Astrocyte (in vitro differentiated cells and primary cell): Measurements from ENCODE around the gene RSPH6A.

ENCODE experiments used
- CTCF ChIP-seq: IDR thresholded peaks from 2 replicates; pipeline ENCODE4 v1.5.1; 2011; ENCODE audit warnings: low read depth, mild to moderate bottlenecking, inconsistent platforms, low read length, moderate library complexity; ENCODE audit not compliant: insufficient read depth
- EZH2 ChIP-seq: IDR thresholded peaks from 2 replicates; pipeline ENCODE4 v1.6.1; 2012; ENCODE audit warnings: mild to moderate bottlenecking, low read length, inconsistent platforms; ENCODE audit not compliant: insufficient read depth

DNA sequence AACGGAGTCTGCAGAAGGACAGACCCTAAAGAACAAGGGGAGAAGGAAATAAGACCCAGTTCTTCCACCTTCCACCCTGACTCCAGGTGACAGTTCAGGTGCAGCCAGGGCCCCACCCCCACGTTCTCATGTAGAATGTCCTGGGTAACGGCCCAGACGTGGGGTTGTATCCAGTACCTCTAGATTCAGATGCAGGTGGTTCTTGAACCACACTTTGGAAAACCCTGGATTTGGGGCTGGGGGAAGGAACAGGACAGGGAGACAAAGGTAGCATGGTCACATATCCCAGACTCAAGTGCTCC lies 35.0 kb downstream of the RSPH6A start:
- no peak for TF ChIP-seq CTCF
- no peak for TF ChIP-seq EZH2
